ENCODE results near the gene FBLN5. TPM values are rescaled to one million over a fixed set of nuclear protein-coding genes. Genes with fewer than 3 reads are reported as not detected.
A peak's percentile ranks its signal among the peaks of the same experiment; 100 is the strongest.

The FBLN5 gene
- total RNA-seq, 3 donors from 2014 or later, result 81.8 to 171 (median 83.2) TPM

GRCh38 chr14:91946622-91947474 lies 646 bp downstream of the FBLN5 start:
- H3K4me1 ChIP-seq, result no peaks in the 10 kb centered on the region
- no peaks in the 10 kb centered on the region for H3K27me3 ChIP-seq
- intact Hi-C loops (cut with DNase I; ENCODE audit: low total_unique reads), result no loop called here
- no peaks in the 10 kb centered on the region for H3K9me3 ChIP-seq
- DNase-seq (ENCODE audit: low spot score in 2 of 2), result no peak
- peak overlapping the region; percentile 63 to 84 for H3K27ac ChIP-seq
- peak overlapping the region; percentile 63 to 74 (median 68) for H3K4me3 ChIP-seq
- TF ChIP-seq POLR2A (IDR thresholded peaks at IDR 0.05) (no peak), POLR2AphosphoS5 (IDR thresholded peaks at IDR 0.05) (no peak), CTCF (IDR thresholded peaks at IDR 0.05) (no peak)
- no peaks in the 10 kb centered on the region for H3K36me3 ChIP-seq

DNA sequence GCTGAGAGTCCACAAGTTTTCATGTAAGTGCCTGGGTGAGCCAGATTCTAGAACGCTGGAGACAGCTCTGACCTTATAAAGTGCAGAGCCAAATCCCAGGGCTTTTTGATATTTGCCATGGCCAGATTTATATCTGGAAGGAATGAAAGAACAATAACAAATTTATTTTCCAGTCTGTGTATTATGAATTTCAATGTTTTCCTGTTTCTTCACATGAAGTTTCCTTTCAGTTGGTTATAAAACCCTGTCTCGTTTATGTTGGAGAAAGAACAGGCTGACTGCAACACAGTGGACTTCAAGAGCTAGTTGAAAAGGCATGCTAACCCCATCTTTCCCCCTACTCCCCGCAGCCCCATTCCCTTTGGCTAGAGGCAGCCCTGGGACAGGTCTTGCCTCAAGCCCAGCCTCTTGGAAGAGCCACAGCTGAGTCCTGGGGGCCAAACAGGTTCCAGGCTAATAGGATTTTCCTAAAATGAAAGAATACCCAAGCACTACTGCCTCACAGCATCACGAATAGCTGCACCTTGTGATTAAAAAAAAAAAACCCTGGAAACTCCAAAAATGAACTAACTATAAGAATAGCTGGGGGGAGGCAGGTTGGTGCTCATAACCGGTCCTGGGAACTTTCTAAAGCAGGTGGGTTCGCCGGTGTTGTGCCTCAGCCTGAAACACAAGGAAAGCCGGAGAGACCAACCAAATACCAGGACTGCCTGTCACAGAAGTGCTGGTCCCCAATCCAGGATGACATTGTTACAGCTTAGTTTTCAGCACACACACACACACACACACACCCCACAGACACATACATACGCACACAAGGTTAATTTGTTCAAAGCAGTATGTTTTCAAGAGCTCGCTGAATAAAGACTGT lies 1.5 kb downstream of the FBLN5 start:
- Histone ChIP-seq H3K9me3 (no peaks in the 10 kb centered on the region), H3K27me3 (no peaks in the 10 kb centered on the region), H3K4me1 (no peaks in the 10 kb centered on the region), H3K27ac (peak overlapping the region; percentile 63 to 84), H3K36me3 (no peaks in the 10 kb centered on the region), H3K4me3 (peak overlapping the region; percentile 63 to 74 (median 68))
- TF ChIP-seq POLR2A (IDR thresholded peaks at IDR 0.05) (no peak), CTCF (IDR thresholded peaks at IDR 0.05) (no peak), POLR2AphosphoS5 (IDR thresholded peaks at IDR 0.05) (no peak)
- DNase-seq (ENCODE audit: low spot score in 2 of 2), result no peak
- intact Hi-C loops (cut with DNase I; ENCODE audit: low total_unique reads), result no loop called here

DNA sequence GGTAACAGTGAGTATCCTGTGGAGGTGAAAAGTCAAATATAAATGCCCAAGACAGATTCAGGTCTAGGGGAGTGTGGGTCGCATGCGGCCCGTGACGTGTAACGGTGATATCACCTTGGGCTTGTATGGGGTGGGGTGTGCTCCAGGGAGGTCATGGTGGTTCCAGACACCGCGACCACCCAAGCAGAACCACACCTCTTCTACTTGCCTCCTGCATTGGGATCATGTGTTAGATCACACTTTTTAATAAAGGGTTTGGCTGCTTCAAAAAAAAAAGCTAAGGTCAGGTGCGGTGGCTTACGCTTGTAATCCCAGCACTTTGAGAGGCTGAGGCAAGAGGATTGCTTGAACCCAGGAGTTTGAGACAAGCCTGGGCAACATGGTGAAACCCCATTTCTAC lies 4.5 kb downstream of the FBLN5 start:
- no peaks in the 10 kb centered on the region for H3K36me3 ChIP-seq
- no peak for TF ChIP-seq CTCF (IDR thresholded peaks at IDR 0.05)
- TF ChIP-seq POLR2A (IDR thresholded peaks at IDR 0.05), result no peak
- TF ChIP-seq POLR2AphosphoS5 (IDR thresholded peaks at IDR 0.05), result no peak
- no peak for DNase-seq (ENCODE audit: low spot score in 2 of 2)
- H3K9me3 ChIP-seq, result no peaks in the 10 kb centered on the region
- H3K4me1 ChIP-seq, result no peaks in the 10 kb centered on the region
- intact Hi-C loops (cut with DNase I; ENCODE audit: low total_unique reads), result no loop called here
- H3K27me3 ChIP-seq, result no peaks in the 10 kb centered on the region
- no peak overlapping the region for H3K27ac ChIP-seq
- peak overlapping the region in 1 of 3 donors; percentile 68 for H3K4me3 ChIP-seq

GRCh38 chr14:91942128-91942527 lies 5.4 kb downstream of the FBLN5 start:
- Histone ChIP-seq H3K27me3 (no peaks in the 10 kb centered on the region), H3K4me1 (no peaks in the 10 kb centered on the region), H3K9me3 (no peaks in the 10 kb centered on the region), H3K36me3 (no peaks in the 10 kb centered on the region), H3K4me3 (peak overlapping the region in 1 of 3 donors; percentile 68), H3K27ac (no peak overlapping the region)
- TF ChIP-seq POLR2AphosphoS5 (IDR thresholded peaks at IDR 0.05) (no peak), CTCF (IDR thresholded peaks at IDR 0.05) (no peak), POLR2A (IDR thresholded peaks at IDR 0.05) (no peak)
- no peak for DNase-seq (ENCODE audit: low spot score in 2 of 2)
- intact Hi-C loops (cut with DNase I; ENCODE audit: low total_unique reads), result no loop called here

DNA sequence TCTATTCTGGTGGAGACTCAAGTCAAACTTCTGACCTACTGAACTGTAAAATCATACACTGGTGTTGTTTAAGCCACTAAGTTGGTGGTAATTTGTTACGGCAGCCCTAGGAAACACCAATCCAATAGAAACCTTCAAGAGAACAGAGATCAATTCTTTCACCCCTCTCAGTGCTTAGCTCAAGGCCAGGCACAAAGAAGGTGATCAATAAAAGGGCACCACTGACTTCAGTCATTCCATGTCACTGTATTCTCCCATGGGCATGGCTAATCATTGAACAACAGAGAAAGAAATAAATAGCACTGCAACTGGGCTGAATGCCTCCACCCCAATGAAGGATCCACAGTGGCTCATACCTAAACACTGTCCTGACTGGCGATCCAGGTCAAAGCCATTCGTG lies 7.3 kb downstream of the FBLN5 start:
- no peak for TF ChIP-seq POLR2AphosphoS5 (IDR thresholded peaks at IDR 0.05)
- TF ChIP-seq POLR2A (IDR thresholded peaks at IDR 0.05), result no peak
- no peak for TF ChIP-seq CTCF (IDR thresholded peaks at IDR 0.05)
- intact Hi-C loops (cut with DNase I; ENCODE audit: low total_unique reads), result no loop called here

More for the DNA sequence above, 7.3 kb downstream of the FBLN5 start:
- no peak for DNase-seq (ENCODE audit: low spot score in 2 of 2)
- peak overlapping the region in 1 of 2 donors; percentile 3 for H3K27ac ChIP-seq
- no peaks in the 10 kb centered on the region for H3K36me3 ChIP-seq
- no peak overlapping the region for H3K4me3 ChIP-seq
- no peaks in the 10 kb centered on the region for H3K4me1 ChIP-seq
- no peaks in the 10 kb centered on the region for H3K27me3 ChIP-seq
- H3K9me3 ChIP-seq, result no peaks in the 10 kb centered on the region

Measured in breast epithelium (tissue), 4 donors.